Panc1 (cell line): Measurements from ENCODE around the gene SCN7A.

Experiments used
- CTCF ChIP-seq: fragments of 450-650 bp; IDR thresholded peaks from 2 replicates; pipeline ENCODE4 v1.5.1; 2017; ENCODE audit warnings: mild to moderate bottlenecking
- POLR2AphosphoS5 ChIP-seq: IDR thresholded peaks from 2 replicates; pipeline ENCODE4 v1.6.1; 2012; ENCODE audit warnings: mild to moderate bottlenecking, low read depth, low read length, moderate library complexity
- TCF7L2 ChIP-seq: IDR thresholded peaks from 2 replicates; pipeline ENCODE4 v1.6.1; 2011; ENCODE audit warnings: mild to moderate bottlenecking, low read depth, low read length, inconsistent platforms
- TF ChIP-seq, protein P1 (sequence below), 2 experiments: IDR thresholded peaks; 2 replicates each; pipeline ENCODE4 v1.6.1; 2011 to 2012; ENCODE audit warnings: low read depth in 2 of 2, control low read depth in 1 of 2, low read length in 1 of 2, mild to moderate bottlenecking in 1 of 2, moderate library complexity in 1 of 2; ENCODE audit not compliant: insufficient read depth in 1 of 2

GRCh38 chr2:166536111-166536510, 42.1 kb upstream of the SCN7A start:
- TF ChIP-seq CTCF (no peak), POLR2AphosphoS5 (no peak), TCF7L2 (no peak)
- TF ChIP-seq, protein P1, sequence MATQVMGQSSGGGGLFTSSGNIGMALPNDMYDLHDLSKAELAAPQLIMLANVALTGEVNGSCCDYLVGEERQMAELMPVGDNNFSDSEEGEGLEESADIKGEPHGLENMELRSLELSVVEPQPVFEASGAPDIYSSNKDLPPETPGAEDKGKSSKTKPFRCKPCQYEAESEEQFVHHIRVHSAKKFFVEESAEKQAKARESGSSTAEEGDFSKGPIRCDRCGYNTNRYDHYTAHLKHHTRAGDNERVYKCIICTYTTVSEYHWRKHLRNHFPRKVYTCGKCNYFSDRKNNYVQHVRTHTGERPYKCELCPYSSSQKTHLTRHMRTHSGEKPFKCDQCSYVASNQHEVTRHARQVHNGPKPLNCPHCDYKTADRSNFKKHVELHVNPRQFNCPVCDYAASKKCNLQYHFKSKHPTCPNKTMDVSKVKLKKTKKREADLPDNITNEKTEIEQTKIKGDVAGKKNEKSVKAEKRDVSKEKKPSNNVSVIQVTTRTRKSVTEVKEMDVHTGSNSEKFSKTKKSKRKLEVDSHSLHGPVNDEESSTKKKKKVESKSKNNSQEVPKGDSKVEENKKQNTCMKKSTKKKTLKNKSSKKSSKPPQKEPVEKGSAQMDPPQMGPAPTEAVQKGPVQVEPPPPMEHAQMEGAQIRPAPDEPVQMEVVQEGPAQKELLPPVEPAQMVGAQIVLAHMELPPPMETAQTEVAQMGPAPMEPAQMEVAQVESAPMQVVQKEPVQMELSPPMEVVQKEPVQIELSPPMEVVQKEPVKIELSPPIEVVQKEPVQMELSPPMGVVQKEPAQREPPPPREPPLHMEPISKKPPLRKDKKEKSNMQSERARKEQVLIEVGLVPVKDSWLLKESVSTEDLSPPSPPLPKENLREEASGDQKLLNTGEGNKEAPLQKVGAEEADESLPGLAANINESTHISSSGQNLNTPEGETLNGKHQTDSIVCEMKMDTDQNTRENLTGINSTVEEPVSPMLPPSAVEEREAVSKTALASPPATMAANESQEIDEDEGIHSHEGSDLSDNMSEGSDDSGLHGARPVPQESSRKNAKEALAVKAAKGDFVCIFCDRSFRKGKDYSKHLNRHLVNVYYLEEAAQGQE (IDR thresholded peaks at IDR 0.05; ENCODE audit: insufficient read depth in 1 of 2, low read depth in 2 of 2, low read length in 1 of 2): no peak
